HCT116 (cell line): ENCODE data around the gene DNM3. TPM values are rescaled to one million over a fixed set of nuclear protein-coding genes. Genes with fewer than 3 reads are reported as not detected.

Source experiments
- ATAC-seq: fragments of 200-7000 bp; cut with Tn5 transposase; 2 replicates; pipeline ENCODE4 v1.9.1; 2020; ENCODE audit warnings: mild to moderate bottlenecking, moderate library complexity
- BruUV-seq: library from RNA; stranded (reverse); fragments of 400-500 nt; replicated peaks from 2 replicates; lab custom pipeline; 2021; lab: Mats Ljungman, UMichigan
- CTCF ChIA-PET: fragments of 300-600 bp; sonication (Branson Sonifier 250); formaldehyde crosslinking; loops from one replicate; lab custom pipeline; 2021; ENCODE audit warnings: antibody characterized with exemption; lab: Charles Lee
- POLR2A ChIA-PET: fragments of 300-600, 350-600 bp; sonication (Branson Sonifier 250); formaldehyde crosslinking; loops from one replicate; lab custom pipeline; 2021; ENCODE audit warnings: antibody characterized with exemption; lab: Charles Lee
- RAD21 ChIA-PET, 2 experiments: fragments of 300-600 bp; sonication (Branson Sonifier 250); formaldehyde crosslinking; loops; one replicate each; lab custom pipeline; 2023; ENCODE audit warnings: low total read pairs in 2 of 2; ENCODE audit not compliant: uncharacterized antibody in 2 of 2, unreplicated experiment in 2 of 2, low non-redundant PET in 1 of 2; lab: Charles Lee
- DNase-seq: peaks from one replicate; pipeline ENCODE4 v3.0.0-alpha.2; 2010; ENCODE audit warnings: low read depth, low spot score
- H2AFZ ChIP-seq: fragments of 200-600 bp; shearing (Covaris generic), sonication (generic); 2 replicates; pipeline ENCODE4 v1.6.1; 2017; ENCODE audit warnings: low read depth, mixed run types, mixed read lengths, antibody characterized with exemption, low read length; ENCODE audit not compliant: poor library complexity, severe bottlenecking
- H3K27ac ChIP-seq: 2 replicates; pipeline ENCODE4 v1.5.1; 2012; ENCODE audit warnings: low read depth, low read length
- H3K27me3 ChIP-seq: fragments of 200-600 bp; sonication (generic); 2 replicates; pipeline ENCODE4 v1.6.1; 2016; ENCODE audit warnings: mixed run types, low read length, mixed read lengths; ENCODE audit not compliant: insufficient read depth
- H3K36me3 ChIP-seq, 2 experiments: fragments of 200-500 bp in 1 of 2; fragments of 200-600 bp in 1 of 2; sonication (Bioruptor generic) in 1 of 2; sonication (generic) in 1 of 2; 2 replicates each; pipeline versions ENCODE4 v1.5.1 to v1.6.1; 2014 to 2016; ENCODE audit warnings: low read length in 2 of 2, inconsistent platforms in 1 of 2, mixed read lengths in 1 of 2, mixed run types in 1 of 2; ENCODE audit not compliant: insufficient read depth in 2 of 2, control insufficient read depth in 1 of 2
- H3K4me1 ChIP-seq, 2 experiments: fragments of 200-600 bp in 1 of 2; sonication (generic) in 1 of 2; 2 replicates each; pipeline versions ENCODE4 v1.5.1 to v1.6.1; 2012 to 2017; ENCODE audit warnings: low read length in 2 of 2, inconsistent platforms in 1 of 2, mild to moderate bottlenecking in 1 of 2, mixed read lengths in 1 of 2, mixed run types in 1 of 2, moderate library complexity in 1 of 2; ENCODE audit not compliant: insufficient read depth in 2 of 2, control insufficient read depth in 1 of 2
- H3K4me2 ChIP-seq: fragments of 200-600 bp; sonication (generic); 2 replicates; pipeline ENCODE4 v1.6.1; 2017; ENCODE audit warnings: mixed run types, low read length, mixed read lengths
- H3K4me3 ChIP-seq, 2 experiments: fragments of 200-600 bp in 1 of 2; sonication (generic) in 1 of 2; replicated peaks in 1 of 2; 2 replicates each; pipeline ENCODE4 v1.5.1; 2011 to 2016; ENCODE audit warnings: low read length in 2 of 2, control low read depth in 1 of 2, low read depth in 1 of 2, mild to moderate bottlenecking in 1 of 2, mixed read lengths in 1 of 2, mixed run types in 1 of 2
- H3K79me2 ChIP-seq: fragments of 200-600 bp; sonication (generic); 2 replicates; pipeline ENCODE4 v1.6.1; 2017; ENCODE audit warnings: mild to moderate bottlenecking, mixed run types, low read length, moderate library complexity, mixed read lengths; ENCODE audit not compliant: insufficient read depth
- H3K9ac ChIP-seq: fragments of 200-600 bp; sonication (generic); 2 replicates; pipeline ENCODE4 v1.6.1; 2016; ENCODE audit warnings: low read length, mixed read lengths
- H3K9me2 ChIP-seq: fragments of 200-600 bp; sonication (generic), shearing (Covaris generic); 2 replicates; pipeline ENCODE4 v1.6.1; 2017; ENCODE audit warnings: mixed run types, mild to moderate bottlenecking, moderate library complexity; ENCODE audit not compliant: insufficient read depth
- H3K9me3 ChIP-seq, 2 experiments: fragments of 200-500 bp in 1 of 2; fragments of 200-600 bp in 1 of 2; sonication (Bioruptor generic) in 1 of 2; sonication (generic) in 1 of 2; 2 replicates each; pipeline ENCODE4 v1.6.1; 2014 to 2017; ENCODE audit warnings: low read length in 2 of 2, mixed read lengths in 2 of 2, inconsistent platforms in 1 of 2, low read depth in 1 of 2, mild to moderate bottlenecking in 1 of 2, mixed run types in 1 of 2, moderate library complexity in 1 of 2; ENCODE audit not compliant: control insufficient read depth in 1 of 2, insufficient read depth in 1 of 2
- H4K20me1 ChIP-seq: fragments of 200-600 bp; sonication (generic), shearing (Covaris generic); 2 replicates; pipeline ENCODE4 v1.6.1; 2017; ENCODE audit warnings: mixed run types, mild to moderate bottlenecking, moderate library complexity; ENCODE audit not compliant: insufficient read depth
- JUND ChIP-seq: IDR thresholded peaks from 2 replicates; pipeline ENCODE4 v1.6.1; 2012
- POLR2A ChIP-seq: IDR thresholded peaks from 2 replicates; pipeline ENCODE4 v1.7.0; 2011; ENCODE audit warnings: borderline replicate concordance; ENCODE audit not compliant: insufficient read depth, insufficient read length; ENCODE audit errors: extremely low read depth
- RAD21 ChIP-seq: IDR thresholded peaks from 2 replicates; pipeline ENCODE4 v1.6.1; 2012; ENCODE audit warnings: low read depth, mild to moderate bottlenecking
- ZNF274 ChIP-seq: fragments of 200-500 bp; sonication (Bioruptor generic); IDR thresholded peaks from 2 replicates; pipeline ENCODE4 v1.6.1; 2014; ENCODE audit warnings: mild to moderate bottlenecking, low read depth, low read length, inconsistent platforms
- intact Hi-C: fragments of 100-400 bp; cut with micrococcal nuclease; formaldehyde crosslinking; loops from 2 replicates; pipeline ENCODE4 v1.10.0; 2022
- total RNA-seq: library from RNA; stranded (reverse); gene quantifications from one replicate; pipeline ENCODE4 v1.2.1, GENCODE V29; 2021; ENCODE audit not compliant: unreplicated experiment
- TF ChIP-seq, protein P1 (sequence below), 3 experiments: fragments of 200-600 bp in 1 of 3; sonication (generic) in 1 of 3; IDR thresholded peaks in 2 of 3; conservative IDR thresholded peaks in 1 of 3; 2 replicates each; pipeline ENCODE4 v1.5.1; 2012 to 2017; ENCODE audit warnings: low read depth in 2 of 3, low read length in 2 of 3, antibody characterized with exemption in 1 of 3, borderline replicate concordance in 1 of 3, control low read depth in 1 of 3, mild to moderate bottlenecking in 1 of 3, mixed read lengths in 1 of 3, mixed run types in 1 of 3, moderate library complexity in 1 of 3; ENCODE audit not compliant: insufficient read depth in 1 of 3

DNM3 gene
- total RNA-seq, 1 experiment from 2014 or later = 3.1 TPM

- Histone ChIP-seq H3K27me3 (no peaks in the 10 kb centered on the region), H4K20me1 (no peaks in the 10 kb centered on the region), H3K79me2 (no peaks in the 10 kb centered on the region), H3K4me3 (no peak overlapping the region), H3K4me1 (no peaks in the 10 kb centered on the region), H3K27ac (no peak overlapping the region), H3K9me3 (no peaks in the 10 kb centered on the region), H3K9me2 (no peaks in the 10 kb centered on the region), H3K36me3 (no peaks in the 10 kb centered on the region), H2AFZ (no peak overlapping the region), H3K9ac (no peak overlapping the region), H3K4me2 (no peak overlapping the region)
- intact Hi-C loops = no loop called here
- ATAC-seq (no peak), DNase-seq (no peak)
- POLR2A ChIA-PET = no interaction called here
- CTCF ChIA-PET = interaction anchor here (1.1 kb wide), 1 partner anchor 358 kb away, joined by 3 read pairs; no protein-coding TSS in a partner anchor
- RAD21 ChIA-PET = no interaction called here
- BruUV-seq = no TSS peak
- TF ChIP-seq ZNF274 = no peak
- no peak for TF ChIP-seq JUND
Observed at GRCh38 chr1:172041102-172041501, 199.8 kb downstream of the DNM3 start.

DNA sequence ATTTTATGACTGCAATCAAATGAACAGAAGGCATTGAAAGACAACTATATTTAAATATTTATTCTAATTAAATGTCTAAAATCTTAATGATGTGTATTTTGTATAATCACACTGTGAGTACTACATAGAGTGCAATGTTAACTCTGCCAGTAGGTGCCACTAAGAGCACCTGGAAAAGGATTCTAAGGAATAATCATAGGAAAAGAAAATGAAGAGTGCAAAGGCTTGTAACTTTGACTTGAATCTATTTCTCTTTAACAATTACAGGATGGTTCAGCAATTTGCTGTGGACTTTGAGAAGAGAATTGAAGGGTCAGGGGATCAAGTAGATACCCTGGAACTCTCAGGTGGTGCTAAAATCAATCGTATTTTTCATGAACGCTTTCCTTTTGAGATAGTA lies 200.4 kb downstream of the DNM3 start:
- H4K20me1 ChIP-seq = no peaks in the 10 kb centered on the region
- no peak overlapping the region for H3K27ac ChIP-seq
- H3K9ac ChIP-seq = no peak overlapping the region
- ChIA-PET RAD21 (no interaction called here), CTCF (interaction anchor here (1.1 kb wide), 1 partner anchor 358 kb away, joined by 3 read pairs; no protein-coding TSS in a partner anchor), POLR2A (no interaction called here)
- no peaks in the 10 kb centered on the region for H3K79me2 ChIP-seq
- no peak overlapping the region for H3K4me2 ChIP-seq
- H3K9me2 ChIP-seq = no peaks in the 10 kb centered on the region
- DNase-seq (peak; percentile 3), ATAC-seq (peak; percentile 67; the same call in 1 of the 2 replicates)
- no peak overlapping the region for H2AFZ ChIP-seq
- H3K9me3 ChIP-seq = no peaks in the 10 kb centered on the region
- no peaks in the 10 kb centered on the region for H3K36me3 ChIP-seq
- no peaks in the 10 kb centered on the region for H3K27me3 ChIP-seq
- TF ChIP-seq, protein P1, sequence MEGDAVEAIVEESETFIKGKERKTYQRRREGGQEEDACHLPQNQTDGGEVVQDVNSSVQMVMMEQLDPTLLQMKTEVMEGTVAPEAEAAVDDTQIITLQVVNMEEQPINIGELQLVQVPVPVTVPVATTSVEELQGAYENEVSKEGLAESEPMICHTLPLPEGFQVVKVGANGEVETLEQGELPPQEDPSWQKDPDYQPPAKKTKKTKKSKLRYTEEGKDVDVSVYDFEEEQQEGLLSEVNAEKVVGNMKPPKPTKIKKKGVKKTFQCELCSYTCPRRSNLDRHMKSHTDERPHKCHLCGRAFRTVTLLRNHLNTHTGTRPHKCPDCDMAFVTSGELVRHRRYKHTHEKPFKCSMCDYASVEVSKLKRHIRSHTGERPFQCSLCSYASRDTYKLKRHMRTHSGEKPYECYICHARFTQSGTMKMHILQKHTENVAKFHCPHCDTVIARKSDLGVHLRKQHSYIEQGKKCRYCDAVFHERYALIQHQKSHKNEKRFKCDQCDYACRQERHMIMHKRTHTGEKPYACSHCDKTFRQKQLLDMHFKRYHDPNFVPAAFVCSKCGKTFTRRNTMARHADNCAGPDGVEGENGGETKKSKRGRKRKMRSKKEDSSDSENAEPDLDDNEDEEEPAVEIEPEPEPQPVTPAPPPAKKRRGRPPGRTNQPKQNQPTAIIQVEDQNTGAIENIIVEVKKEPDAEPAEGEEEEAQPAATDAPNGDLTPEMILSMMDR (IDR thresholded peaks at IDR 0.05 in 2 of 3, conservative IDR thresholded peaks at IDR 0.05 in 1 of 3; ENCODE audit: borderline replicate concordance in 1 of 3, insufficient read depth in 1 of 3, low read depth in 2 of 3, low read length in 2 of 3) = peak; percentile 31 to 45 (median 43); a peak in 4 of 6 replicates
- TF ChIP-seq POLR2A (no peak), RAD21 (peak; percentile 60)
- intact Hi-C loops = no loop called here
- no peak overlapping the region for H3K4me3 ChIP-seq
- no peaks in the 10 kb centered on the region for H3K4me1 ChIP-seq
- no TSS peak for BruUV-seq
